T-helper 1 cell treated with Interleukin-12 subunit alpha and Interleukin-12 subunit beta and Interleukin-4 antibody, amounts not matched to agents 30 μg/mL and 1 μg/mL, for 36 hours (primary cell): ENCODE data around the gene USP10.
A peak's percentile ranks its signal among the peaks of the same experiment; 100 is the strongest.
"Not testable (repeated sequence)": the region's sequence is repeated elsewhere in the genome, so short reads cannot be mapped to it uniquely, and the experiment has no call there.

ENCODE experiments used
- H3K27ac Mint-ChIP-seq: one replicate; pipeline ENCODE4 v1.8.0; 2021; ENCODE audit warnings: mild to moderate bottlenecking, mixed read lengths
- H3K27me3 Mint-ChIP-seq: one replicate; pipeline ENCODE4 v1.8.0; 2021; ENCODE audit warnings: low read depth, mixed read lengths
- H3K36me3 Mint-ChIP-seq: one replicate; pipeline ENCODE4 v1.8.0; 2021; ENCODE audit warnings: low read depth, mixed read lengths
- H3K4me1 Mint-ChIP-seq: one replicate; pipeline ENCODE4 v1.8.0; 2021; ENCODE audit warnings: low read depth, mixed read lengths
- H3K4me3 Mint-ChIP-seq: one replicate; pipeline ENCODE4 v1.8.0; 2021; ENCODE audit warnings: mild to moderate bottlenecking, moderate library complexity, mixed read lengths
- H3K9me3 Mint-ChIP-seq: one replicate; pipeline ENCODE4 v1.8.0; 2021; ENCODE audit warnings: mixed read lengths

USP10 gene

GRCh38 chr16:84737192-84738011, 37.6 kb downstream of the USP10 start:
- H3K4me1 Mint-ChIP-seq = peaks cover 51% of the 10 kb centered on the region
- peaks cover 19% of the 10 kb centered on the region for H3K36me3 Mint-ChIP-seq
- no peaks in the 10 kb centered on the region for H3K9me3 Mint-ChIP-seq
- no peaks in the 10 kb centered on the region for H3K27me3 Mint-ChIP-seq
- no peak overlapping the region for H3K27ac Mint-ChIP-seq
- H3K4me3 Mint-ChIP-seq = no peak overlapping the region

GRCh38 chr16:84738255-84739038, 38.6 kb downstream of the USP10 start:
- peaks cover 54% of the 10 kb centered on the region for H3K4me1 Mint-ChIP-seq

GRCh38 chr16:84739349-84740124, 39.7 kb downstream of the USP10 start:
- H3K36me3 Mint-ChIP-seq = peaks cover 23% of the 10 kb centered on the region
- no peak overlapping the region for H3K27ac Mint-ChIP-seq
- peaks cover 51% of the 10 kb centered on the region for H3K4me1 Mint-ChIP-seq
- H3K9me3 Mint-ChIP-seq = no peaks in the 10 kb centered on the region
- no peak overlapping the region for H3K4me3 Mint-ChIP-seq
- no peaks in the 10 kb centered on the region for H3K27me3 Mint-ChIP-seq

More at GRCh38 chr16:84738255-84739038, 38.6 kb downstream of the USP10 start:
- Mint-ChIP-seq H3K36me3 (peaks cover 20% of the 10 kb centered on the region), H3K4me3 (peak overlapping the region; percentile 60), H3K9me3 (no peaks in the 10 kb centered on the region), H3K27ac (no peak overlapping the region), H3K27me3 (no peaks in the 10 kb centered on the region)

- no peaks in the 10 kb centered on the region for H3K27me3 Mint-ChIP-seq
- H3K4me3 Mint-ChIP-seq = no peak overlapping the region
- H3K9me3 Mint-ChIP-seq = no peaks in the 10 kb centered on the region
- peaks cover 50% of the 10 kb centered on the region for H3K4me1 Mint-ChIP-seq
- no peak overlapping the region for H3K27ac Mint-ChIP-seq
- peaks cover 28% of the 10 kb centered on the region for H3K36me3 Mint-ChIP-seq
Measured at GRCh38 chr16:84740596-84741116, 40.9 kb downstream of the USP10 start.

GRCh38 chr16:84741340-84741830, 41.6 kb downstream of the USP10 start:
- H3K27ac Mint-ChIP-seq = no peak overlapping the region

GRCh38 chr16:84742641-84743092, 42.9 kb downstream of the USP10 start:
- H3K9me3 Mint-ChIP-seq = no peaks in the 10 kb centered on the region
- peak overlapping the region; percentile 21 for H3K27ac Mint-ChIP-seq
- H3K36me3 Mint-ChIP-seq = peaks cover 31% of the 10 kb centered on the region
- H3K4me3 Mint-ChIP-seq = no peak overlapping the region
- peaks cover 35% of the 10 kb centered on the region for H3K4me1 Mint-ChIP-seq
- H3K27me3 Mint-ChIP-seq = no peaks in the 10 kb centered on the region

More at GRCh38 chr16:84741340-84741830, 41.6 kb downstream of the USP10 start:
- Mint-ChIP-seq H3K36me3 (peaks cover 30% of the 10 kb centered on the region), H3K9me3 (no peaks in the 10 kb centered on the region), H3K27me3 (no peaks in the 10 kb centered on the region), H3K4me3 (no peak overlapping the region), H3K4me1 (peaks cover 43% of the 10 kb centered on the region)

GRCh38 chr16:84746231-84746630, 46.4 kb downstream of the USP10 start:
- Mint-ChIP-seq H3K9me3 (no peaks in the 10 kb centered on the region), H3K4me3 (no peak overlapping the region), H3K36me3 (peaks cover 30% of the 10 kb centered on the region), H3K27me3 (no peaks in the 10 kb centered on the region), H3K4me1 (peaks cover 23% of the 10 kb centered on the region), H3K27ac (no peak overlapping the region)

- Mint-ChIP-seq H3K27me3 (no peaks in the 10 kb centered on the region), H3K4me1 (peaks cover 23% of the 10 kb centered on the region), H3K4me3 (no peak overlapping the region), H3K36me3 (peaks cover 26% of the 10 kb centered on the region), H3K27ac (no peak overlapping the region), H3K9me3 (no peaks in the 10 kb centered on the region)
Measured at GRCh38 chr16:84746875-84747274, 47.1 kb downstream of the USP10 start.

- H3K9me3 Mint-ChIP-seq, H3K4me3 Mint-ChIP-seq, H3K27ac Mint-ChIP-seq, H3K27me3 Mint-ChIP-seq: not testable (repeated sequence)
- Mint-ChIP-seq H3K4me1 (peaks cover 23% of the 10 kb centered on the region), H3K36me3 (peaks cover 24% of the 10 kb centered on the region)
Measured at GRCh38 chr16:84748247-84748646, 48.4 kb downstream of the USP10 start.

- no peak overlapping the region for H3K4me3 Mint-ChIP-seq
- H3K27ac Mint-ChIP-seq = no peak overlapping the region
- H3K27me3 Mint-ChIP-seq = no peaks in the 10 kb centered on the region
- peaks cover 19% of the 10 kb centered on the region for H3K36me3 Mint-ChIP-seq
- H3K9me3 Mint-ChIP-seq = no peaks in the 10 kb centered on the region
- peaks cover 31% of the 10 kb centered on the region for H3K4me1 Mint-ChIP-seq
Measured at GRCh38 chr16:84749072-84749471, 49.3 kb downstream of the USP10 start.

- H3K9me3 Mint-ChIP-seq = no peaks in the 10 kb centered on the region
- no peaks in the 10 kb centered on the region for H3K27me3 Mint-ChIP-seq
- peaks cover 16% of the 10 kb centered on the region for H3K36me3 Mint-ChIP-seq
- H3K4me3 Mint-ChIP-seq = no peak overlapping the region
- no peak overlapping the region for H3K27ac Mint-ChIP-seq
- peaks cover 38% of the 10 kb centered on the region for H3K4me1 Mint-ChIP-seq
Measured at GRCh38 chr16:84749815-84750214, 50.0 kb downstream of the USP10 start.

- Mint-ChIP-seq H3K27ac (no peak overlapping the region), H3K4me1 (peaks cover 42% of the 10 kb centered on the region), H3K4me3 (no peak overlapping the region), H3K36me3 (peaks cover 10% of the 10 kb centered on the region), H3K9me3 (no peaks in the 10 kb centered on the region), H3K27me3 (no peaks in the 10 kb centered on the region)
Measured at GRCh38 chr16:84750575-84750974, 50.8 kb downstream of the USP10 start.

- Mint-ChIP-seq H3K4me1 (peaks cover 42% of the 10 kb centered on the region), H3K27me3 (no peaks in the 10 kb centered on the region), H3K36me3 (peaks cover 5% of the 10 kb centered on the region), H3K4me3 (no peak overlapping the region), H3K27ac (no peak overlapping the region), H3K9me3 (no peaks in the 10 kb centered on the region)
Measured at GRCh38 chr16:84751241-84751640, 51.4 kb downstream of the USP10 start.

- H3K4me3 Mint-ChIP-seq = no peak overlapping the region
- H3K36me3 Mint-ChIP-seq = peaks cover 3% of the 10 kb centered on the region
- no peaks in the 10 kb centered on the region for H3K27me3 Mint-ChIP-seq
- no peaks in the 10 kb centered on the region for H3K9me3 Mint-ChIP-seq
- H3K27ac Mint-ChIP-seq = no peak overlapping the region
- H3K4me1 Mint-ChIP-seq = peaks cover 42% of the 10 kb centered on the region
Measured at GRCh38 chr16:84751947-84752346, 52.1 kb downstream of the USP10 start.
